OCI-LY3 (cell line): ENCODE data around the gene NUDT2.
"Not testable (repeated sequence)": the region's sequence is repeated elsewhere in the genome, so short reads cannot be mapped to it uniquely, and the experiment has no call there.

Experiments used
- H2AFZ ChIP-seq: fragments of 200-600, 300-600 bp; shearing (Covaris generic); 2 replicates; pipeline ENCODE4 v1.6.0; 2014; ENCODE audit warnings: antibody characterized with exemption, low read depth, low read length
- H3K27ac ChIP-seq: fragments of 200-600, 300-600 bp; sonication (generic); 2 replicates; pipeline ENCODE4 v1.5.1; 2014; ENCODE audit warnings: mild to moderate bottlenecking, low read length, moderate library complexity, mixed read lengths
- H3K27me3 ChIP-seq: fragments of 200-600, 300-600 bp; sonication (generic); 2 replicates; pipeline ENCODE4 v1.6.1; 2014; ENCODE audit warnings: low read depth, low read length, mixed read lengths
- H3K36me3 ChIP-seq: fragments of 200-600, 300-600 bp; sonication (generic); replicated peaks from 2 replicates; pipeline ENCODE3; 2014; ENCODE audit warnings: low read depth, low read length, mixed read lengths
- H3K4me1 ChIP-seq: fragments of 300-600, 200-600 bp; sonication (generic); 2 replicates; pipeline ENCODE4 v1.6.1; 2014; ENCODE audit warnings: low read length, mixed read lengths
- H3K4me2 ChIP-seq: fragments of 200-600, 300-600 bp; sonication (generic); 2 replicates; pipeline ENCODE4 v1.6.1; 2014; ENCODE audit warnings: low read length, mixed read lengths
- H3K4me3 ChIP-seq: fragments of 300-600, 200-600 bp; sonication (generic); 2 replicates; pipeline ENCODE4 v1.5.1; 2014; ENCODE audit warnings: antibody characterized with exemption, mild to moderate bottlenecking, low read length, moderate library complexity
- H3K79me2 ChIP-seq: fragments of 300-600, 200-600 bp; shearing (Covaris generic); 2 replicates; pipeline ENCODE4 v1.6.1; 2014; ENCODE audit warnings: mild to moderate bottlenecking, low read length, mixed read lengths
- H3K9ac ChIP-seq: fragments of 300-600, 200-600 bp; shearing (Covaris generic); 2 replicates; pipeline ENCODE4 v1.6.0; 2014; ENCODE audit warnings: mild to moderate bottlenecking, low read length, moderate library complexity
- H3K9me3 ChIP-seq: fragments of 200-600, 300-600 bp; shearing (Covaris generic); 2 replicates; pipeline ENCODE4 v1.6.1; 2014; ENCODE audit warnings: low read length, mixed read lengths; ENCODE audit not compliant: insufficient read depth
- H4K20me1 ChIP-seq: fragments of 200-600, 300-600 bp; sonication (generic); 2 replicates; pipeline ENCODE4 v1.6.1; 2016; ENCODE audit warnings: low read length, mixed read lengths; ENCODE audit not compliant: insufficient read depth
- CTCF ChIP-seq: fragments of 200-600, 300-600 bp; sonication (generic); IDR thresholded peaks from 2 replicates; pipeline ENCODE4 v1.5.1; 2014; ENCODE audit warnings: antibody characterized with exemption, low read length, low read depth
- EZH2phosphoT487 ChIP-seq: fragments of 200-600 bp; shearing (Covaris generic); IDR thresholded peaks from 2 replicates; pipeline ENCODE4 v1.6.1; 2018; ENCODE audit warnings: antibody characterized with exemption, mixed run types, low read depth

NUDT2 gene

GRCh38 chr9:34362614-34363214 lies 33.3 kb downstream of the NUDT2 start:
- H3K9ac ChIP-seq: no peak overlapping the region
- no peaks in the 10 kb centered on the region for H3K4me1 ChIP-seq
- TF ChIP-seq CTCF (no peak), EZH2phosphoT487 (no peak)
- no peaks in the 10 kb centered on the region for H3K79me2 ChIP-seq
- no peaks in the 10 kb centered on the region for H3K36me3 ChIP-seq
- no peaks in the 10 kb centered on the region for H3K27me3 ChIP-seq
- no peak overlapping the region for H3K4me2 ChIP-seq
- no peak overlapping the region for H3K27ac ChIP-seq
- H3K9me3 ChIP-seq: no peaks in the 10 kb centered on the region
- H3K4me3 ChIP-seq: no peak overlapping the region
- H2AFZ ChIP-seq: no peak overlapping the region
- H4K20me1 ChIP-seq: no peaks in the 10 kb centered on the region

GRCh38 chr9:34363619-34364351 lies 34.4 kb downstream of the NUDT2 start:
- H3K27ac ChIP-seq: no peak overlapping the region
- H2AFZ ChIP-seq: no peak overlapping the region
- no peaks in the 10 kb centered on the region for H3K36me3 ChIP-seq
- H3K4me1 ChIP-seq: no peaks in the 10 kb centered on the region
- H4K20me1 ChIP-seq: no peaks in the 10 kb centered on the region
- no peak overlapping the region for H3K4me3 ChIP-seq
- no peak for TF ChIP-seq CTCF
- TF ChIP-seq EZH2phosphoT487: no peak
- no peaks in the 10 kb centered on the region for H3K27me3 ChIP-seq
- H3K79me2 ChIP-seq: no peaks in the 10 kb centered on the region
- H3K9me3 ChIP-seq: no peaks in the 10 kb centered on the region
- H3K9ac ChIP-seq: no peak overlapping the region
- no peak overlapping the region for H3K4me2 ChIP-seq

GRCh38 chr9:34365282-34365681 lies 35.9 kb downstream of the NUDT2 start:
- Histone ChIP-seq H3K9ac (no peak overlapping the region), H3K4me3 (no peak overlapping the region), H3K27ac (no peak overlapping the region), H3K27me3 (no peaks in the 10 kb centered on the region), H4K20me1 (no peaks in the 10 kb centered on the region), H3K9me3 (no peaks in the 10 kb centered on the region), H2AFZ (no peak overlapping the region), H3K4me1 (no peaks in the 10 kb centered on the region), H3K36me3 (no peaks in the 10 kb centered on the region), H3K4me2 (no peak overlapping the region), H3K79me2 (no peaks in the 10 kb centered on the region)
- TF ChIP-seq EZH2phosphoT487: no peak
- TF ChIP-seq CTCF: no peak

- no peaks in the 10 kb centered on the region for H3K9me3 ChIP-seq
- H3K4me1 ChIP-seq: no peaks in the 10 kb centered on the region
- no peaks in the 10 kb centered on the region for H3K27me3 ChIP-seq
- H3K27ac ChIP-seq: no peak overlapping the region
- no peak overlapping the region for H3K4me3 ChIP-seq
- H3K9ac ChIP-seq: no peak overlapping the region
- H3K4me2 ChIP-seq: no peak overlapping the region
- no peaks in the 10 kb centered on the region for H4K20me1 ChIP-seq
- H3K36me3 ChIP-seq: no peaks in the 10 kb centered on the region
- TF ChIP-seq EZH2phosphoT487 (no peak), CTCF (no peak)
- H2AFZ ChIP-seq: no peak overlapping the region
- H3K79me2 ChIP-seq: no peaks in the 10 kb centered on the region
Observed at GRCh38 chr9:34366365-34366764, 37.0 kb downstream of the NUDT2 start.

GRCh38 chr9:34367751-34368410 lies 38.5 kb downstream of the NUDT2 start:
- not testable (repeated sequence) for H2AFZ ChIP-seq, H3K27ac ChIP-seq, H4K20me1 ChIP-seq, H3K9me3 ChIP-seq, H3K36me3 ChIP-seq, H3K4me1 ChIP-seq, H3K9ac ChIP-seq, H3K27me3 ChIP-seq, H3K79me2 ChIP-seq, H3K4me3 ChIP-seq, H3K4me2 ChIP-seq

- H3K36me3 ChIP-seq, H4K20me1 ChIP-seq, H3K4me2 ChIP-seq, H3K79me2 ChIP-seq, H3K9ac ChIP-seq, H3K9me3 ChIP-seq, H3K4me3 ChIP-seq, H3K27me3 ChIP-seq, H3K4me1 ChIP-seq, H3K27ac ChIP-seq, H2AFZ ChIP-seq: not testable (repeated sequence)
Observed at GRCh38 chr9:34368796-34369195, 39.4 kb downstream of the NUDT2 start.
